HG03103 (cell line): Measurements from ENCODE around the gene ZNF398.
A peak's percentile ranks its signal among the peaks of the same experiment; 100 is the strongest.
"Not testable (repeated sequence)": the region's sequence is repeated elsewhere in the genome, so short reads cannot be mapped to it uniquely, and the experiment has no call there.

Experiments used
- ATAC-seq: cut with Tn5 transposase; IDR thresholded peaks from one replicate; pipeline ENCODE4 v1.9.1; 2021; ENCODE audit warnings: low read depth; ENCODE audit not compliant: unreplicated experiment

The ZNF398 gene

GRCh38 chr7:149147072-149147751 lies at the start of gene ZNF398:
Gene ZNF398, plus strand, starts transcription at chr7:149147453. Its CDS starts 290 bp downstream, at chr7:149147743.
- peak; percentile 58 for ATAC-seq

GRCh38 chr7:149099058-149099457 lies 48.2 kb upstream of the ZNF398 start:
- ATAC-seq: no peak

- ATAC-seq: no peak
Measured at GRCh38 chr7:149100821-149101220, 46.4 kb upstream of the ZNF398 start.

- ATAC-seq: no peak
Measured at GRCh38 chr7:149102666-149103065, 44.6 kb upstream of the ZNF398 start.

GRCh38 chr7:149103424-149103823 lies 43.8 kb upstream of the ZNF398 start:
- ATAC-seq: no peak

GRCh38 chr7:149104214-149104613 lies 43.0 kb upstream of the ZNF398 start:
- ATAC-seq: no peak

GRCh38 chr7:149104749-149105148 lies 42.5 kb upstream of the ZNF398 start:
- no peak for ATAC-seq

GRCh38 chr7:149109969-149110368 lies 37.3 kb upstream of the ZNF398 start:
- no peak for ATAC-seq

GRCh38 chr7:149125189-149125862 lies 21.9 kb upstream of the ZNF398 start:
- ATAC-seq: no peak

- ATAC-seq: peak; percentile 84
Measured at GRCh38 chr7:149125863-149126661, 21.2 kb upstream of the ZNF398 start, which contains the start of gene ZNF425. Gene ZNF425, minus strand, starts transcription at chr7:149126324. Its CDS starts 111 bp downstream, at chr7:149126213.

GRCh38 chr7:149126662-149127266 lies 20.5 kb upstream of the ZNF398 start:
- ATAC-seq: peak; percentile 32

- ATAC-seq: no peak
Measured at GRCh38 chr7:149130572-149131198, 16.6 kb upstream of the ZNF398 start.

- no peak for ATAC-seq
Measured at GRCh38 chr7:149133028-149133710, 14.1 kb upstream of the ZNF398 start.

GRCh38 chr7:149136118-149136517 lies 11.1 kb upstream of the ZNF398 start:
- ATAC-seq: no peak

- no peak for ATAC-seq
Measured at GRCh38 chr7:149140831-149141230, 6.4 kb upstream of the ZNF398 start.

GRCh38 chr7:149141893-149142292 lies 5.4 kb upstream of the ZNF398 start:
- no peak for ATAC-seq

GRCh38 chr7:149144436-149144922 lies 2.8 kb upstream of the ZNF398 start:
- ATAC-seq: not testable (repeated sequence)

- ATAC-seq: no peak
Measured at GRCh38 chr7:149145031-149145845, 2.0 kb upstream of the ZNF398 start.
